ENCODE data around the gene C2orf68. TPM values are rescaled to one million over a fixed set of nuclear protein-coding genes. Genes with fewer than 3 reads are reported as not detected.
A peak's percentile ranks its signal among the peaks of the same experiment; 100 is the strongest.

The C2orf68 gene
- total and polyA plus RNA-seq, 2 of the 13 experiments (the other 11 are each of a cell fraction or from before 2014, with no cell fraction given): 47.1 to 77.4 TPM

- TF ChIP-seq ZBTB40 (IDR thresholded peaks at IDR 0.05) (no peak), ZBTB40 (CRISPR knock-in tag; IDR thresholded peaks at IDR 0.05) (peak; percentile 63), ZNF260 (CRISPR knock-in tag; IDR thresholded peaks at IDR 0.05; ENCODE audit: borderline replicate concordance, low read depth) (no peak), MED8 (CRISPR knock-in tag; IDR thresholded peaks at IDR 0.05; ENCODE audit: insufficient replicate concordance) (peak; percentile 80), TP53 (CRISPR knock-in tag; conservative IDR thresholded peaks at IDR 0.05) (no peak), ZNF263 (CRISPR knock-in tag; IDR thresholded peaks at IDR 0.05) (no peak), BCL3 (CRISPR knock-in tag; IDR thresholded peaks at IDR 0.05) (peak; percentile 99), AKNA (CRISPR knock-in tag; IDR thresholded peaks at IDR 0.05; ENCODE audit: borderline replicate concordance) (no peak), SYNCRIP (IDR thresholded peaks at IDR 0.05; ENCODE audit: insufficient read depth, low read depth, low read length) (no peak), JUNB (CRISPR knock-in tag; IDR thresholded peaks at IDR 0.05; ENCODE audit: borderline replicate concordance) (no peak), GTF2F1 (IDR thresholded peaks at IDR 0.05; ENCODE audit: low read length) (no peak), KLF11 (CRISPR knock-in tag; IDR thresholded peaks at IDR 0.05) (no peak), DMAP1 (CRISPR knock-in tag; IDR thresholded peaks at IDR 0.05) (peak; percentile 93), THAP7 (CRISPR knock-in tag; IDR thresholded peaks at IDR 0.05) (0 out of 2 replicates have a peak, but pooled peaks have one; percentile 25), MLLT10 (CRISPR knock-in tag; IDR thresholded peaks at IDR 0.05) (no peak)
These were observed 27.5 kb downstream of the C2orf68 start, which contains the start of gene VAMP5 (continued) for GRCh38 chr2:85584354-85584856.
